ENCODE data around the gene MACF1. TPM values are rescaled to one million over a fixed set of nuclear protein-coding genes. Genes with fewer than 3 reads are reported as not detected.
"Not testable (repeated sequence)": the region's sequence is repeated elsewhere in the genome, so short reads cannot be mapped to it uniquely, and the experiment has no call there.

The MACF1 gene
- total and polyA plus RNA-seq, 2 of the 13 experiments (the other 11 are each of a cell fraction or from before 2014, with no cell fraction given): 36.7 to 65.4 TPM

GRCh38 chr1:39160703-39161102 is 43.8 kb upstream of the MACF1 start:
- ChIA-PET POLR2A (no interaction called here), CTCF (ENCODE audit: low intra/inter-chr PET ratio, low total read pairs) (no interaction called here)
- no peak overlapping the region; a peak in 1 of 6 replicates for H3K4me3 ChIP-seq (replicated peaks in 1 of 3; ENCODE audit: insufficient read depth in 1 of 3, low read depth in 2 of 3, low read length in 3 of 3)
- no peak overlapping the region for H2AFZ ChIP-seq (ENCODE audit: low read length)
- peak overlapping the region; percentile 97; the same call in 1 of the 2 replicates for H3K4me2 ChIP-seq (ENCODE audit: low read depth, low read length)
- intact Hi-C loops (cut with micrococcal nuclease; ENCODE audit: unreplicated experiment): no loop called here
- ATAC-seq (no peak), DNase-seq (ENCODE audit: low spot score) (no peak), FAIRE-seq (no peak)
- no peaks in the 10 kb centered on the region; a peak in 1 of 5 replicates for H3K27me3 ChIP-seq (ENCODE audit: control insufficient read depth in 1 of 2, insufficient read depth in 2 of 2, low read length in 2 of 2)
- H3K9ac ChIP-seq (ENCODE audit: insufficient read depth, low read depth, low read length): no peak overlapping the region
- no peak for TF ChIP-seq ZNF484 (CRISPR knock-in tag; IDR thresholded peaks at IDR 0.05; ENCODE audit: borderline replicate concordance, low read depth)
- no peak for TF ChIP-seq ZBTB8A (CRISPR knock-in tag; IDR thresholded peaks at IDR 0.05; ENCODE audit: borderline replicate concordance, low read depth)
- no peak for TF ChIP-seq ZNF879 (CRISPR knock-in tag; IDR thresholded peaks at IDR 0.05)
- TF ChIP-seq MTERF4 (CRISPR knock-in tag; IDR thresholded peaks at IDR 0.05): no peak
- no peak for TF ChIP-seq ZNF12 (CRISPR knock-in tag; IDR thresholded peaks at IDR 0.05)
- TF ChIP-seq TAF15 (IDR thresholded peaks at IDR 0.05; ENCODE audit: low read depth, low read length, poor library complexity, severe bottlenecking): no peak
- TF ChIP-seq ZNF749 (CRISPR knock-in tag; IDR thresholded peaks at IDR 0.05; ENCODE audit: borderline replicate concordance): no peak
- no peak for TF ChIP-seq SRSF4 (IDR thresholded peaks at IDR 0.05; ENCODE audit: low read depth, low read length, poor library complexity, severe bottlenecking)
- no peak for TF ChIP-seq MXD1 (CRISPR knock-in tag; IDR thresholded peaks at IDR 0.05)
- no peak for TF ChIP-seq ZNF281 (CRISPR knock-in tag; IDR thresholded peaks at IDR 0.05; ENCODE audit: borderline replicate concordance)
- no peak for TF ChIP-seq NPAS2 (CRISPR knock-in tag; IDR thresholded peaks at IDR 0.05; ENCODE audit: borderline replicate concordance)
- no peak for TF ChIP-seq ZSCAN5A (CRISPR knock-in tag; IDR thresholded peaks at IDR 0.05; ENCODE audit: borderline replicate concordance)
- H3K79me2 ChIP-seq (ENCODE audit: insufficient read depth, low read length): peaks cover 38% of the 10 kb centered on the region
- H3K4me1 ChIP-seq (ENCODE audit: insufficient read depth, low read length): peaks cover 56% of the 10 kb centered on the region
- no peaks in the 10 kb centered on the region for H4K20me1 ChIP-seq (ENCODE audit: insufficient read depth, low read length)
- H3K36me3 ChIP-seq (replicated peaks in 1 of 2; ENCODE audit: control insufficient read depth in 1 of 2, insufficient read depth in 2 of 2, low read length in 2 of 2): peaks cover 2 to 4% of the 10 kb centered on the region in 2 experiments; a peak in 3 of 5 replicates
- BruUV-seq (replicated peaks): no TSS peak
- in situ Hi-C loops (cut with HindIII; ENCODE audit: extremely low pct_ligation_motif_present, low pct_unique_long_range_greater_than_20kb): no loop called here
- H3K27ac ChIP-seq (ENCODE audit: extremely low read length, insufficient read depth, low read length): no peak overlapping the region
- H3K9me3 ChIP-seq (ENCODE audit: low read length): no peaks in the 10 kb centered on the region

- Histone ChIP-seq H3K4me1 (ENCODE audit: insufficient read depth, low read length) (peaks cover 51% of the 10 kb centered on the region), H3K79me2 (ENCODE audit: insufficient read depth, low read length) (peaks cover 38% of the 10 kb centered on the region)
- H3K27me3 ChIP-seq (ENCODE audit: control insufficient read depth in 1 of 2, insufficient read depth in 2 of 2, low read length in 2 of 2); POLR2A ChIA-PET; H3K4me2 ChIP-seq (ENCODE audit: low read depth, low read length); H3K4me3 ChIP-seq (replicated peaks in 1 of 3; ENCODE audit: insufficient read depth in 1 of 3, low read depth in 2 of 3, low read length in 3 of 3); H3K27ac ChIP-seq (ENCODE audit: extremely low read length, insufficient read depth, low read length); H2AFZ ChIP-seq (ENCODE audit: low read length); intact Hi-C loops (cut with micrococcal nuclease; ENCODE audit: unreplicated experiment); BruUV-seq (replicated peaks); H3K9me3 ChIP-seq (ENCODE audit: low read length); H3K9ac ChIP-seq (ENCODE audit: insufficient read depth, low read depth, low read length); ATAC-seq; CTCF ChIA-PET (ENCODE audit: low intra/inter-chr PET ratio, low total read pairs); H3K36me3 ChIP-seq (replicated peaks in 1 of 2; ENCODE audit: control insufficient read depth in 1 of 2, insufficient read depth in 2 of 2, low read length in 2 of 2); in situ Hi-C loops (cut with HindIII; ENCODE audit: extremely low pct_ligation_motif_present, low pct_unique_long_range_greater_than_20kb); FAIRE-seq; H4K20me1 ChIP-seq (ENCODE audit: insufficient read depth, low read length); DNase-seq (ENCODE audit: low spot score): not testable (repeated sequence)
- WGBS (ENCODE audit: low lambda C conversion rate): 98% methylated on average over 8 of the region's 8 CpGs
Observed at GRCh38 chr1:39161811-39162210, 42.7 kb upstream of the MACF1 start.

All from HepG2 (cell line).